C4-2B (cell line): ENCODE results near the gene XPO1.

ENCODE experiments used
- CTCF ChIP-seq: fragments of 450-650 bp; conservative IDR thresholded peaks from 2 replicates; pipeline ENCODE4 v1.5.1; 2017; ENCODE audit warnings: mild to moderate bottlenecking
- ZFX ChIP-seq: fragments of 450-650 bp; IDR thresholded peaks from 2 replicates; pipeline ENCODE4 v1.6.1; 2017

DNA sequence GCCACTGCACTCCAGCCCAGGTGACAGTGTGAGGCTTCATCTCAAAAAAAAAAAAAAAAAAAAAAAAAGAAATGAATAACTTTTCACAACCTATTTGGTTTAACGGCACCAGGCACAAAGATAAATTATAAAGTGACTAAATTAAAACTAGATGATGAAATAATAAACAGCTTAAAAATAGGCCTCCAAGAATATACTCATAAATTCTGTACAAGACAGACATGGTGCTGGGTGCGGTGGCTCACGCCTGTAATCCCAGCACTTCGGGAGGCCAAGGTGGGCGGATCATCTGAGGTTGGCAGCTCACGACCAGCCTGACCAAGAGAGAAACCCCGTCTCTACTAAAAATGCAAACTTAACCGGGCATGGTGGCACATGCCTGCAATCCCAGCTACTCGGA, 87.0 kb downstream of the XPO1 start:
- TF ChIP-seq CTCF (no peak), ZFX (no peak)
